GM19324 (cell line): Measurements from ENCODE around the gene TMTC4.

ENCODE experiments used
- ATAC-seq: cut with Tn5 transposase; IDR thresholded peaks from one replicate; pipeline ENCODE4 v1.9.1; 2021; ENCODE audit warnings: mild to moderate bottlenecking, moderate library complexity; ENCODE audit not compliant: unreplicated experiment, low FRiP score

The TMTC4 gene

GRCh38 chr13:100667894-100668293 is 6.7 kb downstream of the TMTC4 start:
- no peak for ATAC-seq

GRCh38 chr13:100666124-100666523 is 8.5 kb downstream of the TMTC4 start:
- ATAC-seq, result no peak

- ATAC-seq, result no peak
Measured at GRCh38 chr13:100665403-100665802, 9.2 kb downstream of the TMTC4 start.

DNA sequence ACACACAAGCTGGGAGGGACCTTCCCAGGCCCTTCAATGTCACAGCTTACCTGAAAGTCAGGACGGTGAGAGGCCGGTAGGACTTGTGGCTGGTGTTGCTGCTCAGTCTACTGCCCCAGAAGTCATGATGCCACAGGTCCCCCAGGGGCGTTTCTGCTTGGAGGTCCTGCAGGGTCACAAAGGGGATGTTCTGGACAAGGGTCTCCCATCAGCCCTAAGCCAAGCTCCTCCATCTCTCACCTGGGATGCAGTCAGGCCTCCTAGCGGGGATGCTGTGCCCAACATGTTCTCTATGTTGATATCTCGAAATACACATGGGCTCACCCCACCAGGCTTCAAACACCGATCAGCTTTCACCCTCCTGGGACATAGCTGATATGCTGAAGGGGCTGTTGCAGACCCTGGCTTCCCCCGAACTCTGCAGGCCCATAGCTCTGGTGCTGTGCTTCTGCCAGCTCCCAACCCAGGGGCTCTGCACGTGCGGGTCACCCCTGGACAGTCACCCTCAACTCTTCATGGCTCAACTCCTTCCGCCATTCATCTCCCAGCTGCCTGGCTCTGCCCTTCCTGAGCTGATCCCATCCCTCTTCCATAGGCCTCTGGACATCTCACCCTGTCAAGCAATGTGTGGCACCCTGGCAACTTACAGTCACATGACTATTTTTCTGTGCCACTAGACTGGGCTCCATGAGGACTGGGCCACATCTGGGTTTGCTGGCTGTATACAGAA is 10.3 kb downstream of the TMTC4 start:
- no peak for ATAC-seq

DNA sequence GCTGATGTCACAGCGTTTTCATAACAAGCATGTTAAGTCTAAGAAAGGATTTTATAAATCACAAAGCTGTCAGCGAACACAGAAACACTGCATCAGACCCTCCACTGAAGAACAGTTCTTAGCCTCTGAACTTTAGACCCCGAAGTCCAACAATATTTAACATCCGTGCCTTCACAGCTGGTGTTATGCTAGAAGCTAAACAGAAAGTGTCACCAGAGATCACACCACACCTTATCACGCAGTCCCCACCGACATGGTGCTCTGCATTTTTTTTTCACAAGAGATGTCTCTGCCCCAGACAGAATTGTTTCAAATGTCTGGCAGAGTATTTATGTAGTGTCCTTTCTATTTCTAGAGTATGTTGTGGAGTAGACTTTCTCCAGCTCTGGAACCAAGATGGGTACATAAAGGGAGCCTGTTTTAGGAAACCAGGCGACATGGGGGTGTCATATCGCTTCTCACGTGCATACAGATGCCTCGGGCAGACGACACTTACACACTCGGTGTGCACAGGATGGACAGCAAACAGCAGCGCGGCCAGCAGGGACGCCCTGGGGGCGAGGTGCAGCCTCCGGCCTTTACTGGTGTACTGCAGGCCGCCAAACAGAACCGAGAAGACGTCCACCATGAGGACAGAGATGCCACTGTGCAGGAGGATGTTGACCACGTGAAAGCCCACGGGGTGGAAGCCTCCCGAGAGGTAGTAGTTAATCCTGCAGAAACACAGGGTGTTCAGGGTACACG is 12.0 kb downstream of the TMTC4 start:
- no peak for ATAC-seq

GRCh38 chr13:100660761-100661160 is 13.8 kb downstream of the TMTC4 start:
- no peak for ATAC-seq

- ATAC-seq, result no peak
Measured at GRCh38 chr13:100659578-100659977, 15.0 kb downstream of the TMTC4 start.

DNA sequence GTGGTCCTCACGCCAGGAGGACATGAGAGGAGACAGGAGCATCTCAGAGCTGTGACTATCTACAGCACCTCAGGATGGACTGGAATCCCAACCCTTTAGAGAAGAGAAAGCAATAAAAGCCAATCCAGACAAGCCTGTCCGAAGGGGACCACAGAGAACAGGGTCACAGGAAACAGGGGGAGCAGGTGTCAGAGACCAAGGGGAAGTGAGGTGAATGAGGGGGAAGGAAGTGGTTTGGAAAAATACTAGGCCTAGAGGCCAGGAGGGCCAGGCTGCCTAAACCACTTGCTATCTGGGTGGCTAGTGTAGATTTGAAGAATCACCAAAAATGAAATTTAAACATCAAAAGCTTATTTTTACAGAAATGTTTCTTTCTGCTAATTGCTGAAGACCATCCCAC is 16.2 kb downstream of the TMTC4 start:
- no peak for ATAC-seq

- ATAC-seq, result no peak
Measured at GRCh38 chr13:100657881-100658315, 16.7 kb downstream of the TMTC4 start.

- ATAC-seq, result no peak
Measured at GRCh38 chr13:100652510-100652909, 22.1 kb downstream of the TMTC4 start.

DNA sequence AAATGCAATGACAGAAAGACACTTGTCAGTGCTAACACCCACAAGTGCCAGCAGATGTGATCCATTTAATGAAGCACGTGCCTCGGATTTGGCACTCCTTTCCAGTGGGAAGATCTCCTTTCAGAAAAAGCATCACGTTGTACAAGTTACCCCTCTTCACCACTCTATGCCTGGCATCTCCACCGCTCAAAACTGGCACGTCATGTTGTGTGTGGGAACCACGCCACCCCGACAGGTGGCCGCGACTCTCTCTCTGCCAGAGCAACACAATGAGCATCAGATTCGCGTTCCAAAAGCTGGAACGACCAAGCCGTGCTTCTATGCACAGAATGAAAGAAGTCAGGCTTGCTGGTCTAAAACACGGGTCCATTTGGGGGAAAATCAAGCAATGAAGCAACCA is 24.3 kb downstream of the TMTC4 start:
- ATAC-seq, result no peak

- ATAC-seq, result no peak
Measured at GRCh38 chr13:100648354-100648753, 26.2 kb downstream of the TMTC4 start.

GRCh38 chr13:100646871-100647270 is 27.7 kb downstream of the TMTC4 start:
- ATAC-seq, result no peak

DNA sequence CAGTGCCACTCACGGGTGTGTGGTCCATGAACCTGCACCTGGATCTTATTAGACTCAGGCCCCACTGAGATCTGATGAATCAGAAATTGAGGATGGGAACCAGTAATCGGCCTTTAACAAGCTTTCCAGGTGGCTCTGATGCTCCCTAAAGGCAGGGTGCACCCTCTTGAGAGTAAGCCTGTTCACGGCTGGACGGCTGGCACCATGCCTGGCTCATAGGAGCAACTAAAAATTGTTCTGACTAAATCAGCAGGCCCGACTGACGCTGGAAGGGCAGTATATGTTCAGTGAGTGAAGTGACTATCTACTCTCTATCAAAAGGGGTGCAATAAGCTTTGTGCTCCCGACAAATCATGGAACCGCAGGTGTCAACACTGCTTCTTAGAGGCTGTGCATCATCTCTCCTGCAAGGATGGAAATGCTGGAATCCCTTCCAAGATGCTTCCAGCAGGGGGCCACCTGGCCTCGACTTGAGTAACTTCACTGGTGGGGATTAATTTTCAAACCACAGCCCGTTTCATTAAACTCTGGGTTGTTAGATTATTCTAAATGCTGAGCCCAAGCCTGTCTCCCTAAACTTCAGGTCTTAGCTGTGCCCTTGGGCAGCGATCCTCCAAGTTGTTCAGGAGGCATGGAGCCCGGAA is 28.4 kb downstream of the TMTC4 start:
- no peak for ATAC-seq

DNA sequence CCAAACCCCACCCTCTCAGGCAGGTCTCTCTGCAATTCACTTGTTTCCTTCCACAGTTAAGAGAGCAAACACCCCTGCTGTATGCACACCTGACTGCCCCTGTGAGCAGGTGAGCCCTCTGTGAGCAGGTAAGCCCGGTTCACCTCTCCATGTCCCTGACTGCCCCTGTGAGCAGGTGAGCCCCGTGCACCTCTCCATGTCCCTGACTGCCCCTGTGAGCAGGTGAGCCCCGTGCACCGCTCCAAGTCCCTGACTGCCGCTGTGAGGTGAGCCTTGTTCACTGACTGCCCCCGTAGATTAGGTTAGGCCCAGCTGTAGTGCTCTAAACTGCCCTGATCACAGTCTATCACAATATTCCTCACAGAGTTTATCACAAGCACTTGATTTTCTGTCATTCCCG is 29.2 kb downstream of the TMTC4 start:
- ATAC-seq, result no peak

DNA sequence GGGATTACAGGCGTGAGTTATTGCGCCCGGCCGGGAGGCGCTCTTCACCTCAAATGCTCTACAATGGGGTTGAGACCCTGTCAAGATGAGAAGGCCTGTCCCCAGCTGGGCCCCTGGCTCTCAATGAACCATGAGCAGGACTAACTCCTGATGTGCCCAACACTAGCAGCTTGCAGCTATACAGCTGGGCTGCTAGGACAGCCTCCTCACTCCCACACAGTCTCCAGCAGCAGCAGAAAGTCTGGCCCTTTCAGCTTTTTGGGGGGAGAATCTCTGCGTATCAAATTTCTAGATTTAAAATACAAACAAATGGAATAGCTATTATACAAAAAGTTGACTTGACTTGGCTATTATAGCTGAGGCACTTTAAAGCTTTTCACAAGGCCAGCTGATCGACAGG is 30.2 kb downstream of the TMTC4 start:
- no peak for ATAC-seq

GRCh38 chr13:100637796-100638195 is 36.8 kb downstream of the TMTC4 start:
- no peak for ATAC-seq

GRCh38 chr13:100637380-100637779 is 37.2 kb downstream of the TMTC4 start:
- no peak for ATAC-seq

- ATAC-seq, result no peak
Measured at GRCh38 chr13:100636441-100636840, 38.2 kb downstream of the TMTC4 start.

- ATAC-seq, result no peak
Measured at GRCh38 chr13:100636004-100636403, 38.6 kb downstream of the TMTC4 start.

GRCh38 chr13:100634696-100635095 is 39.9 kb downstream of the TMTC4 start:
- ATAC-seq, result no peak

DNA sequence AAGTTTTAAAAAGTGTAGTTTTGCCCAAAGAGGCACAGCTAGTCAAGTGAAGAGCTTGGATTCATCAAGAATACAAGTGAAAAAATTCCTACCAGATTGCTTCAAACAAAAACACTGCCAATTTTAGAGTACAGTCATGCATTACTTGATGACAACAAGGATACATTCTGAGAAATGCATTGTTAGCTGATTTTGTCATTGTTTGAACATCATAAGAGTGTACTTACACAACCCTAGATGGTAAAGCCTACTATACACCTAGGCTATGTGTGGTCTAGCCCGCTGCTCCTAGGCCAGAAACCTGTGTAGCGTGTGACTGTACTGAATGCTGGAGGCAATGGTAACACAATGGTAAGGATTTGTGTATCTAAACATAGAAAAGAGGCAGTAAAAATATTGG is 41.1 kb downstream of the TMTC4 start:
- ATAC-seq, result no peak
